Suprapubic skin (tissue), 4 donors: ENCODE results near the gene ERN2. TPM values are rescaled to one million over a fixed set of nuclear protein-coding genes. Genes with fewer than 3 reads are reported as not detected.

Experiments
- DNase-seq, 2 donors: peaks; one replicate each; pipeline ENCODE4 v3.0.0-alpha.2; 2019; ENCODE audit warnings: low spot score in 2 of 2
- H3K27ac ChIP-seq: fragments of 200-600 bp; sonication (generic); one replicate; pipeline ENCODE4 v1.5.1; 2019
- H3K27me3 ChIP-seq: fragments of 200-600 bp; sonication (generic); one replicate; pipeline ENCODE4 v1.5.1; 2019
- H3K36me3 ChIP-seq: fragments of 200-600 bp; sonication (generic); one replicate; pipeline ENCODE4 v1.5.1; 2019
- H3K4me1 ChIP-seq: fragments of 200-600 bp; sonication (generic); one replicate; pipeline ENCODE4 v1.5.1; 2019
- H3K4me3 ChIP-seq: fragments of 200-600 bp; sonication (generic); one replicate; pipeline ENCODE4 v1.5.1; 2019; ENCODE audit warnings: mild to moderate bottlenecking
- H3K9me3 ChIP-seq: fragments of 200-600 bp; sonication (generic); one replicate; pipeline ENCODE4 v1.5.1; 2019
- EP300 ChIP-seq: sonication (generic); formaldehyde crosslinking; IDR thresholded peaks from one replicate; pipeline ENCODE4 v1.6.1; 2017; ENCODE audit warnings: antibody characterized with exemption
- POLR2A ChIP-seq, 2 donors: fragments of 450-650 bp; IDR thresholded peaks; one replicate each; pipeline ENCODE4 v1.6.1; 2017; ENCODE audit warnings: antibody characterized with exemption in 2 of 2, mild to moderate bottlenecking in 2 of 2, moderate library complexity in 2 of 2
- POLR2AphosphoS5 ChIP-seq, 3 donors: sonication (generic); formaldehyde crosslinking; IDR thresholded peaks; one replicate each; pipeline ENCODE4 v1.6.1; 2017; ENCODE audit warnings: antibody characterized with exemption in 3 of 3
- WGBS: methylation state at CpG from one replicate; pipeline ENCODE4 v1.1.5; 2018; 5-methylcytosine and 5-hydroxymethylcytosine counted together
- total RNA-seq, 4 donors: library from RNA; depleted of rRNA; stranded (reverse); fragments of >200 nt; gene quantifications; one replicate each; pipeline ENCODE4 v1.1.0, GENCODE V29; 2016
- TF ChIP-seq, protein P1 (sequence below), 2 donors: fragments of 200-600 bp in 1 of 2; fragments of 450-650 bp in 1 of 2; sonication (generic) in 1 of 2; IDR thresholded peaks; one replicate each; pipeline ENCODE4 v1.5.1; 2016 to 2019; ENCODE audit warnings: antibody characterized with exemption in 2 of 2, mild to moderate bottlenecking in 1 of 2, moderate library complexity in 1 of 2

ERN2 gene
- total RNA-seq, 4 donors from 2014 or later, result 0.32 to 2.8 (median 0.79) TPM

DNA sequence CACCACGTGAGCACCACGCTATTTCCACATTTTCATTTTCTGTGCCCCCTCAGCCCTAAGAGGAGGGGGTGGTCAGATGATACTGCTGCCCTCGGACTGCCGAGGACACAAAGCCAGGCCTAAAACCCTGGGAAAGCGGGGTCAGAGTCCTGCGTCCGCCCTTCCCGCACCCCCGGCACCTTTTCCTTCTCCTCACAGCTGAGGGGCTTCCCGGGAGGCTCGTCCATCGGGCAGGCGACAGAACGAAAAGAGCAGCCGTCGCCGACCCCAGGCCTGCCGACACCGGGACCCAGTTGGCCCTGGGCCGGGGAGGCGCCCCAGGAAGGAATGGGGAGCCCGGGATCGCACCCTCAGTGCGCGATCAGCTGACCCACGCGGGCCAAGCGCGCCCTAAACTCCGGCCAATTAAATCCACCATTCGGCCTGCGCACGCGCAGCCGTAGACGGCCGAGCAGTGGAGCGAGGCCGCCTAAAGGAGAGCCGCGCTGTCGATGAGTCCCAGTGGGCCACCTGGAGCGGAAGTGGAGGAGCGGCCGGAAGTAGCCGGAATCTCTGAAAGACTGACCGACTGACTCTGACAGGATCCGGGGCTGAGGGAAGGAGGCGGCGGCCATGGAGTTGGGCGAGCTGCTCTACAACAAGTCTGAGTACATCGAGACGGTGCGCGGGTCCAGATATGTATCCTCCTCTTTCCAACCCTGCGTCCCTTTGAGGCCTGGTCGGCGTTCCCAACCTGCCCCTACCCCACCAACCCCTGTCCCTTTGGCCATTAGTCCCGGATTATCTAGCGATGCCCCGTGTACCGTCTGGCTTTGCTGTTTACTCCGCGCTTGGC, 71.9 kb downstream of the ERN2 start, which contains the start of the genes DCTN5 and PALB2:
DCTN5 (plus strand) TSS at position 536 of the 835 bp plus-strand sequence; CDS start at position 613, 77 bp downstream.
PALB2 (minus strand) TSS at position 380 of the 835 bp plus-strand sequence; CDS start at position 227, 153 bp downstream.
- DNase-seq, result peak; percentile 95 to 96
- Histone ChIP-seq H3K27me3 (no peaks in the 10 kb centered on the region), H3K36me3 (peaks cover 35% of the 10 kb centered on the region), H3K9me3 (no peaks in the 10 kb centered on the region), H3K4me1 (peaks cover 23% of the 10 kb centered on the region), H3K27ac (peak within 1 kb of the TSS; percentile 88), H3K4me3 (peak within 1 kb of the TSS; percentile 87)
- TF ChIP-seq POLR2A (IDR thresholded peaks at IDR 0.05) (peak in 1 of 2 donors; percentile 35), EP300 (no peak), POLR2AphosphoS5 (IDR thresholded peaks at IDR 0.05) (peak in 1 of 3 donors; percentile 37)
- TF ChIP-seq, protein P1, sequence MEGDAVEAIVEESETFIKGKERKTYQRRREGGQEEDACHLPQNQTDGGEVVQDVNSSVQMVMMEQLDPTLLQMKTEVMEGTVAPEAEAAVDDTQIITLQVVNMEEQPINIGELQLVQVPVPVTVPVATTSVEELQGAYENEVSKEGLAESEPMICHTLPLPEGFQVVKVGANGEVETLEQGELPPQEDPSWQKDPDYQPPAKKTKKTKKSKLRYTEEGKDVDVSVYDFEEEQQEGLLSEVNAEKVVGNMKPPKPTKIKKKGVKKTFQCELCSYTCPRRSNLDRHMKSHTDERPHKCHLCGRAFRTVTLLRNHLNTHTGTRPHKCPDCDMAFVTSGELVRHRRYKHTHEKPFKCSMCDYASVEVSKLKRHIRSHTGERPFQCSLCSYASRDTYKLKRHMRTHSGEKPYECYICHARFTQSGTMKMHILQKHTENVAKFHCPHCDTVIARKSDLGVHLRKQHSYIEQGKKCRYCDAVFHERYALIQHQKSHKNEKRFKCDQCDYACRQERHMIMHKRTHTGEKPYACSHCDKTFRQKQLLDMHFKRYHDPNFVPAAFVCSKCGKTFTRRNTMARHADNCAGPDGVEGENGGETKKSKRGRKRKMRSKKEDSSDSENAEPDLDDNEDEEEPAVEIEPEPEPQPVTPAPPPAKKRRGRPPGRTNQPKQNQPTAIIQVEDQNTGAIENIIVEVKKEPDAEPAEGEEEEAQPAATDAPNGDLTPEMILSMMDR (IDR thresholded peaks at IDR 0.05), result no peak
- WGBS, result under 1% methylated on average over 56 of the region's 64 CpGs

DNA sequence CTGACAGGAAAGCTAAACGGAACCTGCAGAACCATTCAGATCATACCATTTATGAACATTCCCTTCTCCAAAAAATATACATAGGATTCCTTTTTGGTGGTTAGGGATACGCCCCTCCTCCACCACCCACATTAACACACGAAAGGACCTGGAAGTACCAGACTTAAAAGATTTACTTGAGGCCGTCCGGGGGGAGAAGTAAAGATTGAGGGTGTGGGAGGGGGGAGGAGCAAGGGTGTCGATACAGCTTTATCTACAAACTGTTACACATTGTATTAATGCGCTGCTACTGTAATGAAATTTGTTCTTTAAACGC, 72.4 kb downstream of the ERN2 start:
- Histone ChIP-seq H3K4me1 (peaks cover 23% of the 10 kb centered on the region), H3K36me3 (peaks cover 36% of the 10 kb centered on the region), H3K9me3 (no peaks in the 10 kb centered on the region), H3K4me3 (peak overlapping the region; percentile 87), H3K27ac (peak overlapping the region; percentile 88), H3K27me3 (no peaks in the 10 kb centered on the region)
- 1% methylated on average over 8 of the region's 8 CpGs for whole genome bisulfite sequencing
- TF ChIP-seq POLR2AphosphoS5 (IDR thresholded peaks at IDR 0.05) (no peak), EP300 (no peak), POLR2A (IDR thresholded peaks at IDR 0.05) (no peak)
- TF ChIP-seq, protein P1 (IDR thresholded peaks at IDR 0.05), result no peak
- DNase-seq, result no peak

Other genes starting within 250 kb of the ERN2 start
- gene GGA2, start 202.7 kb downstream of the ERN2 start, total RNA-seq, result 100 to 1,000 TPM in 1 of 4 donors, 10 to 100 TPM in 3; 44.1 to 117 (median 53.4) TPM
- 10 to 100 TPM; 24.1 to 37.2 (median 36.6) TPM for gene EARS2, start 155.9 kb downstream of the ERN2 start, total RNA-seq
- 10 to 100 TPM; 26.5 to 48.1 (median 39.4) TPM for gene UBFD1, start 155.5 kb downstream of the ERN2 start, total RNA-seq
- gene NDUFAB1, start 116.9 kb downstream of the ERN2 start, total RNA-seq, result 10 to 100 TPM; 29.0 to 88.9 (median 73.4) TPM
- 10 to 100 TPM; 11.8 to 16.8 (median 15.8) TPM for gene PALB2, start 71.9 kb downstream of the ERN2 start, total RNA-seq
- 10 to 100 TPM; 45.8 to 52.0 (median 48.8) TPM for gene DCTN5, start 71.8 kb downstream of the ERN2 start, total RNA-seq
- gene PLK1, start 34.3 kb downstream of the ERN2 start, total RNA-seq, result 1 to 10 TPM; 4.6 to 8.3 (median 6.5) TPM
- 100 to 1,000 TPM in 2 of 4 donors, 10 to 100 TPM in 2; 60.3 to 102 (median 99.6) TPM for gene CHP2, start 41.8 kb upstream of the ERN2 start, total RNA-seq
- gene PRKCB, start 122.8 kb upstream of the ERN2 start, total RNA-seq, result 10 to 100 TPM in 2 of 4 donors, 1 to 10 TPM in 2; 7.7 to 40.0 (median 12.2) TPM